HG03378 (cell line): ENCODE results near the gene SP4.
"Not testable (repeated sequence)": the region's sequence is repeated elsewhere in the genome, so short reads cannot be mapped to it uniquely, and the experiment has no call there.

Source experiments
- ATAC-seq: cut with Tn5 transposase; IDR thresholded peaks from one replicate; pipeline ENCODE4 v1.9.1; 2021; ENCODE audit warnings: mild to moderate bottlenecking, moderate library complexity; ENCODE audit not compliant: unreplicated experiment

SP4 gene

GRCh38 chr7:21524680-21525079 lies 96.8 kb downstream of the SP4 start:
- no peak for ATAC-seq

GRCh38 chr7:21526007-21526406 lies 98.1 kb downstream of the SP4 start:
- ATAC-seq, result no peak

- ATAC-seq, result no peak
These were observed 98.6 kb downstream of the SP4 start for GRCh38 chr7:21526448-21526847.

GRCh38 chr7:21532485-21532884 lies 104.6 kb downstream of the SP4 start:
- not testable (repeated sequence) for ATAC-seq

GRCh38 chr7:21533646-21534045 lies 105.8 kb downstream of the SP4 start:
- ATAC-seq, result not testable (repeated sequence)

- not testable (repeated sequence) for ATAC-seq
These were observed 108.7 kb downstream of the SP4 start for GRCh38 chr7:21536445-21537118.

- ATAC-seq, result no peak
These were observed 111.1 kb downstream of the SP4 start for GRCh38 chr7:21538936-21539495.

GRCh38 chr7:21542891-21543527 lies 115.1 kb downstream of the SP4 start, which contains the start of gene DNAH11:
TSS of gene DNAH11 (plus strand) at chr7:21543039. CDS start at chr7:21543246, 207 bp downstream.
- ATAC-seq, result no peak

GRCh38 chr7:21543528-21544302 lies 115.8 kb downstream of the SP4 start:
- ATAC-seq, result no peak

- no peak for ATAC-seq
These were observed 116.4 kb downstream of the SP4 start for GRCh38 chr7:21544303-21544656.

GRCh38 chr7:21544715-21545114 lies 116.8 kb downstream of the SP4 start:
- no peak for ATAC-seq

- ATAC-seq, result no peak
These were observed 119.6 kb downstream of the SP4 start for GRCh38 chr7:21547501-21547900.

- no peak for ATAC-seq
These were observed 120.6 kb downstream of the SP4 start for GRCh38 chr7:21548491-21548890.

GRCh38 chr7:21550076-21550475 lies 122.2 kb downstream of the SP4 start:
- no peak for ATAC-seq

GRCh38 chr7:21550821-21551531 lies 123.1 kb downstream of the SP4 start:
- no peak for ATAC-seq

GRCh38 chr7:21562385-21562784 lies 134.5 kb downstream of the SP4 start:
- no peak for ATAC-seq
